ENCODE data around the gene AUP1.

DNA sequence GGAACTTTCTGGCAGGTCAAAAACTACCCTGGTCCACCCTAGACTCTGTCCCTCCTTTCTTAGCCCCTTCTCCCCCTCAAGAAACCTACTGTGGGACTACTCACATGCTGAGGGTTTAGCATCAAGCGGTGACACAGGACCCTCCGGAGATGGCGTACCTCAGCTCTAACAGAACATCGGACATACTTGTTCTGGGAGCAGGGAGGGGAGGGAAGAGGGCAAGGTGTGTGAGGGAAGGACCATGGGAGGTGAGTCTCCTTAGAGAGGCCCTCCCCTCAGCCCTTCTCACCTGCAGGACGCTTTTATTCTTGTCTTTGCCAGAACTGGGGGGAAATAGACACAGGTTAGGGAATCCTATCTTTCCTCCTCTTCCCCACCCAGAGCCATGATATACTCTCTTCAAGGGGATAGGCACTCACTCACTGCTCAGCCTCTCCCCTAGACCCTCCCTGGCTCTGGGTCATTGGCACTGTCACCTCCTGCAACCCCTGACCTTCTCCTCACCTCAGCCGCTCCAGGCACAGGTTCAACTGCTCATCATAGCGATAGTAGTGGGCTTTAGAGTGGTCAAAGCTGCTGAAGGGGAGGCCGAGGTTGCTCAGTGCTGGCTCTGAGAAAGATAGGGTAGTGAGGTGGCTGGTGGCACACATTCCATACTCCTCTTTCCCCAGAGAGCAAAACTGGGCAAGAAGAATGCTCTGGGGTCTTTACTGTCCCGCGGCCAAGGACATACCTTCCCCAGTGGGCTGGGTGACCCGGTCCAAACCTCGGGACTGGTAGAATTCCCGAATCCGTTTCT, 23.9 kb downstream of the AUP1 start:
- TF ChIP-seq CTCF (IDR thresholded peaks at IDR 0.05; ENCODE audit: low read depth, low read length) (no peak), EZH2phosphoT487 (IDR thresholded peaks at IDR 0.05; ENCODE audit: low read depth) (no peak)
